Right ventricle myocardium superior (tissue), 1 donor: ENCODE results near the gene HASPIN. TPM values are rescaled to one million over a fixed set of nuclear protein-coding genes. Genes with fewer than 3 reads are reported as not detected.

Source experiments
- ATAC-seq: fragments of 200-7000 bp; cut with Tn5 transposase; one replicate; pipeline ENCODE4 v1.9.1; 2020; ENCODE audit warnings: mild to moderate bottlenecking; ENCODE audit not compliant: poor library complexity
- DNase-seq: peaks from one replicate; pipeline ENCODE4 v3.0.0-alpha.2; 2020
- intact Hi-C: fragments of 100-400 bp; cut with DNase I; formaldehyde crosslinking; loops from one replicate; pipeline ENCODE4 v1.11.2; 2022
- long read RNA-seq: library from polyadenylated mRNA; unstranded; transcript quantifications from one replicate; pipeline ENCODE4 v2.0.0, GENCODE V29; 2021
- total RNA-seq: library from RNA; stranded (reverse); fragmentation: NEBNext Ultra II Directional; extraction: Animal tissue kit (Norgen Biotek cat#: 25700); gene quantifications from one replicate; pipeline ENCODE4 v1.2.1, GENCODE V29; 2021
- donor health status: DM: no; HTN: yes; CAD: no; lungs with severe emphysema.

HASPIN gene
- 0.13 TPM for total RNA-seq
- long read RNA-seq: 0 reads

DNA sequence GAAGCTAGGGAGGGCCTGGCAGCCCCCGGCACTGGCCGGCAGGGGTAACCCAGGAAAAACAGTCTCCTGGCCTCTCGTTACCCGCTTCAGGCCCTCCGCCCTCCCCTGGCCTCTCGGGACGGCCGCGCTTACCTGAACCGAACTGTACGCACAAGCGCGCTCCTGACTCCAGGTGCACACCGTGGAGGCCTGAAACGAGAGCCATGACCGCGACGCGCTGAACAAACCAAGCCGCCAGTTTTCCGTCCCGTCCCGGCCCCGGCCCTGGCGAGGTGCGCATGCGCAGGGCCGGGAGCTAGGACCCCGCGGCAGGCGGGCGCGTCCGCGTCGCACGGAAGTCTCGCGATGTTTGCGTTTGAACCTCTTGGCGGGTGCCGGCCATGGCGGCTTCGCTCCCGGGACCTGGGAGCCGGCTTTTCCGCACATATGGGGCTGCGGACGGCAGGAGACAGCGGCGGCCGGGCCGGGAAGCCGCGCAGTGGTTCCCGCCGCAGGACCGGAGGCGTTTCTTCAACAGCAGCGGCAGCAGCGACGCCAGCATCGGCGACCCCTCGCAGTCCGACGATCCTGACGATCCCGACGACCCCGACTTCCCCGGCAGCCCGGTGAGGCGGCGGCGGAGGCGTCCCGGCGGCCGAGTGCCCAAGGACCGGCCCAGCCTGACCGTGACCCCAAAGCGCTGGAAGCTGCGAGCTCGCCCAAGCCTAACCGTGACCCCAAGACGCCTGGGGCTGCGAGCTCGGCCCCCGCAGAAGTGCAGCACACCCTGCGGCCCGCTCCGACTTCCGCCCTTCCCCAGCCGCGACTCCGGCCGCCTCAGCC is at the start of gene HASPIN:
Gene HASPIN, plus strand, starts transcription at position 348 of the 822 bp plus-strand sequence. Its CDS starts 33 bp downstream, at position 381.
- ATAC-seq (peak; percentile 98), DNase-seq (peak; percentile 95)
- intact Hi-C loops: no loop called here

DNA sequence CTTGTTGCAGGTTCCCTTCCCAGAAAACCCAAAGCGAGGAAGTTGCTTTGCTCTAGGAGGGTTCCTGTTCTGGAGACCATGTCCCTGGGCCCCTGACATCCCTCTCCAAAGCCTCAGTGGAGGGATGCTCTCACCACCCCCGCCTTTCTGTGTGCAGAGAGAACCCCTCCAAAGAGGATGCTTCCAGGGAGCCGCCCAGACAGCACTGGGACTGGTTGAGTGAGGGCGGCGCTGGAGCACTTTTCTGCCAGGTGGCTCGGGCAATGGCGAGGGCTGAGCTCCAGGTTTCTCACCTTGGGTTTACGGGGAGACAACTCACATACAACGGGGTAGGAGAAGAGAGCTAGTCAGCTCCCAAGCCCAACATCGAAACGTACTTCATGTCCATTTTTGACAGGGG is 47.8 kb upstream of the HASPIN start:
- ATAC-seq (no peak), DNase-seq (no peak)
- intact Hi-C loops: no loop called here

DNA sequence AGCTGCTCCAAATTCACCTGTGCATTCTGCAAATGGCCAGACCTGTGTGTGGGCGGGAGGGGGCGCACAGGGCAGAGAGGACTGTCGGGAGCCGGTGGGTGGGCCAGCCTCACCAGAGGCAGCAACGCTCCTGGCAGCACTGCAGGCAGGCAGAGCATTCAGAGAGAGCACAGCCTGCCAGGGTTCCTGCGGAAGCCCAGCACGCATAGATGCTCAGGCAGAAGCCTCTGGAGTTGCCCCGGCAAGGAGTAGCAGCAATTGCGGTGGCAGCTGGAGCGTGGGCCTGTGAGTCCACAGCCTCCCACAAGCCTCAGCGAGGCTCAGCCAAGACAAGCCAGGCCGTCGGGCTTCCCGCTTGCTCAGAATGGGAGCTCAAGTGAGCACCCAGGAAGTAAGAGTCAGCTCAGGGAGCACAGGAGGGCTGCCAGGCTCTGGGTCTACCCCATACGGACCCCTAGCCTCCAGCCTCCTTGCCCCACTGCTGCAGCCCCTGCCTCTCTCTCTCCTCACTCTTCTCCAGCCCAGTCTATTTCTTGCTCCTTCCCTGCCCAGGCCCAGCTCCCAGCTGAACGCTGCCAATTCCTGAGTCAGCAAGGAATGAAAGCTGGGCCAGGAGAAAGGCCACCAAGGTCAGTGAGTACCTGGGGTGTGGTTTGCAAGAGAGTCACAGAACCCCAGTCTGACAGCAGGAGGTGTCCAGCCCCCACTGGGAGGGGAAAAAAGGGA is 45.4 kb upstream of the HASPIN start:
- intact Hi-C loops: no loop called here
- no peak for ATAC-seq
- no peak for DNase-seq

DNA sequence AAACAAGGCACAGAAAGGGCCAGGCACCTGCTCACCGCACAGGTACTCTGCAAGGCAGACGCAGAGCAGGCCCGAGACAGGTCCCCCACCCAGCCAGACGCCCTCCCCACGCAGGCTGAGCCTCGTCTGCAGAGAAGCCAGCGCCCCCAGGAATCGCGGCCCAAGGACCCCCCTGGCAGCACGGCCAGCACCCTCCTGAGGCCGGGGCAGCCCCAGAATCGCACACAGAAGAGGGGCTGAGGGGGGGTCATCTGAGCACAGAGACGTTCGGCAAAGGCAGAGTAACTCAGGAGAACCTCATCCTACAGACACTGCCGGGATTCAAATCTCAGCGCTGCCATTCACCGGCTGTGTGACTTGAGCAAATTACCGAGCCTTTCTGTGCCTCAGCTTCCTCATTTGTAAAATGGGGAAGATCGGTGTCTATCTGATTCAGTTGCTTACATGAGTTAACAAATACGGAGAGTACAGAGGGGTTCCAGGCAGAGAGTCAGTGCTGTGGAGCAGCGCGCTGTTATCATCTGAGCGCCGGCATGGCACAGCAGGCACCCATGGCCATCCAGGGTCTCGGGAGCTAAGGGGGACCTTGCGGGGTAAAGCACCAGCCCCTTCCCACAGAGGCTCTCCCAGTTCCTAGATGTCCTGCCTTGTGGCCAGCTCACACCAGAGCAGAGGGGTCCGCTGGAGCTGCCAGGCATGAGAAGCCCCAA is 44.7 kb upstream of the HASPIN start:
- DNase-seq: no peak
- intact Hi-C loops: no loop called here
- no peak for ATAC-seq

DNA sequence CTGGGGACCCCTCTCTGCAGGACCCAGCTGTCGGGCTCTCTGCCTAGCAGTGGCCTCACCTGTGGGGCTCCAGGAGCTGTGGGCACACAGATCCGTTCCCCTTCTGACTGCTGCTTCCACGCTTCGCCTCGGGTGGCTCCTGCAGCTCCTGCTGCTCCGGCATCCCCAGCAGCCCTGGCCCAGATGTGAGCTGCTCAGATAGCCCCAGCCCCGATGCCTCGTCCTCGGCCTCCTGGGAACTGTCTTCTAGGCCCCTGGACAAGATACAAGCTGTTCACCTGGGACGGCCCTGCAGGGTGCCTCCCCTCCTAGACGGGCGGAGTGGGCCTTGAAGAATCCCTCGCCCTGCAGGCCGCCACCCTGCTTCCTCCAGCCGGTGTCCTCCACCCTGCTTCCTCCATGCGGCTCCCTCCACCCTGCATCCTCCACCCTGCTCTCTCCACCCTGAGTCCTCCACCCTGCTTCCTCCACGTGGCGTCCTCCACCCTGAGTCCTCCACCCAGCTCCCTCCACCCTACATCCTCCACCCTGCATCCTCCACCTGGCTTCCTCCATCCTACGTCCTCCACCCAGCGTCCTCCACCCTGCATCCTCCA is 44.1 kb upstream of the HASPIN start:
- intact Hi-C loops: no loop called here
- ATAC-seq: no peak
- DNase-seq: no peak

DNA sequence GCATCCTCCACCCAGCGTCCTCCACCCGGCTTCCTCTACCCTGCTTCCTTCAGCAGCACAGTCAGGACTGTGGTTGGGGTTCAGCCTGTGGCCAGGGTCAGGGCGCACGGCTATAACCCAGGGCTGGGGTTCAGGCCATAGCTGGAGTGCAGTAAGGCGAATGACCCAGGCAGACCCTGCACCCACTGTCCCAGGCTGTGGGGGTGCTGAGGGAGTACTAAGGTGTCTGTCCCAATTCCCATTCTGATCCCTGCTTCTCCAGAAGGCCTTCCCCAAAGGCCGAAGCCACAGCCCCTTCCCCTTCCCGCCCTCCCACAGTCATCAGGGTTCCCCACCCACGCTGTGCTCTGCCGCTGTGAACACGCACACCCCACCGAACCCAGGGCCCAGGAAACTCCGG is 42.6 kb upstream of the HASPIN start:
- DNase-seq (no peak), ATAC-seq (no peak)
- intact Hi-C loops: no loop called here

DNA sequence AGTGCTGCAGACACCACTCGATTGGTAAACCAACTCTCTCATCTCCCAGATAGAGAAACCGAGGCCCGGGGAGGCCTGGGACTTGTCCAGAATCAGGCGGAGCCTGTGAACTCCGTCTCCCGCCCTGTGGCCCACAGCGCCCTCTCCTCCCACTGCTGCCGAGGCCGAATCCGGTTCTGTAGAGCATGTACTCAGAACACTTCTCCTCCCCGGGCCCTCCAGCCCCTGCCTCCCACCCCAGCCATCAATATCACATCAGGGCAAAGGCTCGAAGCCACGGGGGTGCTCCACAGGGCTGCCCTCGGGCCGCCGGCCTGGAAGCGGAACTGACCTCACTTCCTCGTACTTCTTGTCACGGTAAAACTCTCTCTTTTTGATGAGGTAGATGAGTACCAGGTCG is 42.1 kb upstream of the HASPIN start:
- DNase-seq (no peak), ATAC-seq (no peak)
- intact Hi-C loops: no loop called here

DNA sequence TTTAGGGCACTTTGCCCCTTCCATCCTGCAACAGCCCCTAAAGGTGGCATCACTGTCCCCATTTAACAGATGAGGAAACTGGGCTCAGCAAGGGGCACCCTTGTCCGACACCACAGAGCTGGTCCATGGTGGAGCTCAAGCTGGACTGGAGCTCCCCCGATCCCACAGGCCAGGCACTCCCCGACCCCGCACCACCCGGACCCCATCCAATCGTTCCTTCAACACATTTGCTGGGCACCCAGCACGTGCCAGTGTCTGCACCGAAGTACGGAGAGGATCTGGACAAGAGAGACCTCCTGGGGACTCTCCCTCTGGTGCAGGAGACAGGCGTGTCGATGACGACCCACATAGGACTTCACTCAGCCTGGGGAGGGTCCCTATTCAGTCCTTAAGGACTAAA is 41.7 kb upstream of the HASPIN start:
- intact Hi-C loops: no loop called here
- DNase-seq (no peak), ATAC-seq (no peak)

DNA sequence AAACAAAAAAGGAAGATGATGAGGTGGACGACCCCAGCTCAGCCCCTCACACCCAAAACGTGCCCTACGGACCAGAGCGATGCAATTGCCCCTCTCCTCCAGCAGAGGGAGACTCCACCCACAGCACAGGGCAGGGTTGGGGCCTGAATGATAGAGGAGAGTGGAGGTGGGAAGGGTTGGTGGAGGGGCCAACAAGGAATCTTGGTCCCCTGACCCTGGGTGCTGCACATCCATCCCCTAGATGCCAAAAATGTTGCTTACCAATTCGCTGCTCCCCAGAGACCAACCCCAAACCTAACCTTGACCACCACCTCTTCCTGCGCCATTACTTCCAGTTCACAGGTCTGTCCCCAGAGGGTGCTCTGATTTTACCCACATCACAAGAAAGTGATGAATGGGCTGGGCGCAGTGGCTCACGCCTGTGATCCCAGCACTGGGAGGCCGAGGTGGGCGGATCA is 40.6 kb upstream of the HASPIN start:
- ATAC-seq (peak; percentile 73), DNase-seq (no peak)
- intact Hi-C loops: no loop called here

DNA sequence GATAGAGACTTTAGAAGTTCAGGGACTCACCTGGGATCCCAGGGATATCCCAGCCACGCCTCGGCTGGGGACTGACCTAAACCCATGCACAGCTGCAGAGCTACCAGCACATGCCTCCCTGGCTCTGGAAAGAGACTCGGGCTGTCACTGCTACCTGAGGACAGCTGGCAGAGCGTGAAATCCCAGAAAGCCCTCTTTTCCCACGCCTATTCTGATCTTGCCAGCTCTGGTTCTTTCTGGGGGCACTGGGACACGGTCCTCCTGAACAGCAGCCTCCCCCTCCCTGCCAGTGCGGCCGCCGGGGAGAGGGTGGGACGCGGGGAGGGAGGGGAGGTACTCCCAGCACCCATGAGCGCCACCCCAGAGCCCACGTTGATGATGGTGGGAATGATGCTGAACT is 38.5 kb upstream of the HASPIN start:
- intact Hi-C loops: no loop called here
- DNase-seq (no peak), ATAC-seq (no peak)

DNA sequence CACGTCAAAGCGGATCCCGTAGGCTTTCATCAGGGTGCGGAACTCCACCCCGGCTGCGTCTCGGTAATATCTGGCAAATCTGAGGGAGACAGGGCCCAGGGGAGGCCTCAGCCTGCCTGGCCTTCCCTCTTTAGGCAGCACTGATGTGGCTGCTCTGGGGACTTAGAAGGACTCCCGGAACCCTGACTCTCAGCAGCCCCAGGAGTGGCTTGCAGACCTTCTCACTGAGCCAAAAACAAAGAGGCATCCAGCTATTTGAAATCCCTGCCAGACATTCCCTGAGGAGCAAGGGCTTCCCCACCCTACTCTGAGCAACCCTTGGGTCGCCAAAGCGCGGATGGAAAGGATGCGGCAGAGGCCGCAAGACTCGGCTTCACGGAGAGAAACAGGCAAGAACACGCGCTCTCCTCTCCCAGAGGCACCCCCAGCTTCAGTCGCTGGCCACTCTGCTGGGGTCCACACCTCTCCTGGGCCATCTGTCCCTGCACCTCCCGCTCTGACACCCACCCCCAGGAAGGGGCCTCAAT is 35.6 kb upstream of the HASPIN start:
- no peak for DNase-seq
- ATAC-seq: no peak
- intact Hi-C loops: no loop called here

DNA sequence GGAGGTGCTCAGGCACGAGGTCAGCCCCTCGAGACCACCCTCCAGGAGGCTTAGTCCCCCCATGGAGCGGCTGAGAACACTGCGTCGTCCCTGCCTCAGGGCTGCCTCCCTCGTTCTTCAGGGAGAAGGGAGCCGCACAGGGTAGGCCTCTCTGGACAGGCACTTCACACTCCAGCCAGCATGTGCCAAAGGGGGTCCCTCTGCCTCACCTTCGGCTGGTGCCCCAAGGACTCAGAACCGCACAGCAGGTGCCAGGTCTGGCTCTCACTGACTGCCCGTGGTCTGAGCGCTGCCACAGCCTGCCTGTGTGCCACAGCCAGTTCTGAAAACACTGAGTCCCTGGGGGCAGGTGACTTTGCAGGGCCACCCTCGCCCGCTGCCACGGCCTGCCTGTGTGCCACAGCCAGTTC is 34.8 kb upstream of the HASPIN start:
- no peak for DNase-seq
- no peak for ATAC-seq
- intact Hi-C loops: no loop called here

DNA sequence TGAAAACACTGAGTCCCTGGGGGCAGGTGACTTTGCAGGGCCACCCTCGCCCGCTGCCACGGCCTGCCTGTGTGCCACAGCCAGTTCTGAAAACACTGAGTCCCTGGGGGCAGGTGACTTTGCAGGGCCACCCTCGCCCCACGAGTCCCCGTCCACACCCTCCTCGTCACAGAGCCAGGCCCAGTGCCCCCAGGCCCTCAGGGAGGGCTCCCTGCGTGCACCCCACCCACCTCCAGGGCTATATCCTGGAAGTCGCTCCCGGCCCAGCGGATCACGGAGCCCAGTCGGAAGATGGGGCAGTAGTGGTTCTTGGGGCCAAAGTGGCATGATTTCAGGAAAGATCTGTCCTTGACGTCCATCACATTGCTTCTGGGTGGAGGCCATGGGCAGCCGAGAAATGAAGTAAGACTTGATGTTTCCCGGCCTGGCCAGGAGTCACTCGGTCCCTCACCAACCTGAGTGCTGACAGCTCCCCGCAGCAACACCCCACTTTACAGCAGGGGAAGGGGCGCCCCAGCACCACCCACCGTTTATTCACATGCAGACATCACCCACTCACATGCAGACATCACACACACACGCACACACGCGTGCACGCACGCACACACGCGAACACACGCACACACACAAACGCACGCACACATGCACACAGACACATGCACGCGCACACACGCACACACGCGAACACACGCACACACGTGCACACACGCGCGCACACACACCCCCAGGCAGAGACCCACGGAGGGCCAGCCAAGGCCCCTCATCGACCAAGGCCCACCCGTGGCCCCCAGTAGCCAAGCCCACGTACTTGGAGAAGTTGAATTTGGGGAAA is 34.2 kb upstream of the HASPIN start:
- ATAC-seq (peak; percentile 10), DNase-seq (no peak)
- intact Hi-C loops: no loop called here

DNA sequence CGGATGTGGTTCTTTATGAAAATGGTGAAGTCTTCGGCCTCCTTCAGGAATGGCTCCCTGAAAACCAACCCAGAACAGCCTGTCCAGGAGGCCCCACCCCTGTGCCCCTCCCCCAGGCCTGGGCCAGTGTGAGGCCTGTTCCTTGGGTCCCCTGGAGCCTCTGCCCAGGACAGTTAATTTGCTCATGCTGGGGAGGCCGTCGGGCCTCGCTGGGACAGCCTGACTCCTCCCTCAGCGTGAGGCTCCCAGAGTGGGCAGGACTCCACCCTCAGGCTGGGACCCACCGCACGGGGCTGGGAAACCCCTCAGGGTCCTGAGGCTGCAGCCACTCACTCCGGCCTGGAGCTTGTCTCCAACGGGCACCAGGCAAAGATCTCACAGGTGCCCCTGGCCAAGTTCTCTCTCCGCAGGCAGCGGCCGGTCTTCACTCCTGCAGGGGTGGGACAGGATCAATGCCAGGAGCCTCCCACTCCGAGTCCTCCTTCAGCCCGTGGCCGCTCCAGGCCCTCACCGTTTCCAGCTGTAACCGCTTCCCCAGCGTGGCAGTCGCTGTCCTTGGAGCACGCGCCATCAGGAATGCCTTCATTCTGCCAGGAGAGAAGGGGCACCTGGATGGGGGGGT is 33.5 kb upstream of the HASPIN start:
- intact Hi-C loops: no loop called here
- DNase-seq: no peak
- ATAC-seq: no peak

DNA sequence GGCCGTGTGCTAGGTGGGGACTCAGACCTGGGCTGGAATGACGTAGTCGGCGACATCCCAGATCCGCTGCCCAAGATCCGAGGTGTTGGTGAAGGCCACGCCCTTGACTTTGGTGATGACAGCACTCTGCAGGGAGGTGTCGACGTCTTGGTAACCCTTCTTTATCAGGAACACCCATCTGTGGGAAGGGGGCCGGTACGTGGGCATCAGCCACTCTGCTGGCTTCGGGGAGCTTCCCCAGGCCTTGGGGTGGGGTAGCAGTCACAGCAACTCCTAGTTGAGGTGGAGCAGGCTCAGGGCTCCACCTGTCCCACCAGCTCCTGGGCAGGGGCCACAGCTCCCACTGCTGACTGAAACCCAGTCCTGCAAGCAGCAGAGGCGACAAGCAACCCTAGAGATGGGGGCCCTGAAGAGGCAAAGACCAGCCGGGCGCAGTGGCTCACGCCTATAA is 32.1 kb upstream of the HASPIN start:
- no peak for DNase-seq
- intact Hi-C loops: no loop called here
- no peak for ATAC-seq

DNA sequence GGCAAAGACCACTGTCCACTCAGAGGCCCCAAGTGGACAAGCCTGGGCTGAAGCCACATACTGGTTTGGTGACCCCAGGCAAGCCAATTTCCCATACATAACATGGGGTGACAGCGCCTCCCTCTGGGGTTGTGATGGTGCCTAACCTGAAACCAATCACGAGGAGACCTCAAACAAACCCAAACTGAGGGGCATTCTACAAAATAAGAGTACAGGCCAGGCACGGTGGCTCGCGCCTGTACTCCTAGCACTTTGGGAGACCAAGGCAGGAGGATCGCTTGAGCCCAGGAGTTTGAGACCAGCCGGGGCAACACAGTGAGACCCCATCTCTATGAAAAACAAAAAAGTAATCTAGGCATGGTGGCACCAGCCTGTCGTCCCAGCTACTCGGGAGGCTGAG is 31.4 kb upstream of the HASPIN start:
- ATAC-seq: no peak
- DNase-seq: no peak
- intact Hi-C loops: no loop called here

DNA sequence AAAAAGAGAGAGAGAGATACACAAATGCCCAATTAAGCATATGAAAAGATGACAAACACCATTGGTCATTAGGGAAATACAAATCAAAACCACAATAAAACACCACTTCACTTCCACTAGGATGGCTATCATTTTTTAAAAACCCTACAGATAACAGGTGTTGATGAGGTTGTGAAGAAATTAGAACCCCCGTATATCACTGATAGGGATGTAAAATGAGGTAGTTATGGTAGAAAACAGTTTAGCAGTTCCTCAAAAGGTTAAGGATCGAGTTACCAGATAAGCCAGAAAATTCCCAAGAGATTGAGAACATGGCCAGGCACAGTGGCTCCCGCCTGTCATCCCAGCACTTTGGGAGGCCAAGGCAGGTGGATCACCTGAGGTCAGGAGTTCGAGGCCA is 30.6 kb upstream of the HASPIN start:
- no peak for ATAC-seq
- intact Hi-C loops: no loop called here
- no peak for DNase-seq

DNA sequence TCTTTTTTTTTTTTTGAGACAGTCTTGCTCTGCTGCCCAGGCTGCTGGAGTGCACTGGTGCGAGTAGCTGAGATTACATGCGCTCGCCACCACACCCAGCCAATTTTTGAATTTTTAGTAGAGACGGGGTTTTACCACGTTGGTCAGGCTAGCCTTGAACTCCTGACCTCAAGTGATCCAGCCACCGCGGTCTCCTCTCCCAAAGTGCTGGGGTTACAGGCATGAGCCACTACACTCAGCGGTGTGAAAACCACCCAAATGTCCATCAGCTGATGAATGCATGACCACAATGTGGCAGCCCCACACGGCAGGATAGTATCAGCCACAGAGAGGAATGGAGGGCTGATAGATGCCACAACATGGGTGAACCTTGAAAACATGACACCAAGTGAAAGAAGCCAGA is 29.9 kb upstream of the HASPIN start:
- ATAC-seq (no peak), DNase-seq (no peak)
- intact Hi-C loops: no loop called here
